Measurements from ENCODE around the gene SMARCA4.

DNA sequence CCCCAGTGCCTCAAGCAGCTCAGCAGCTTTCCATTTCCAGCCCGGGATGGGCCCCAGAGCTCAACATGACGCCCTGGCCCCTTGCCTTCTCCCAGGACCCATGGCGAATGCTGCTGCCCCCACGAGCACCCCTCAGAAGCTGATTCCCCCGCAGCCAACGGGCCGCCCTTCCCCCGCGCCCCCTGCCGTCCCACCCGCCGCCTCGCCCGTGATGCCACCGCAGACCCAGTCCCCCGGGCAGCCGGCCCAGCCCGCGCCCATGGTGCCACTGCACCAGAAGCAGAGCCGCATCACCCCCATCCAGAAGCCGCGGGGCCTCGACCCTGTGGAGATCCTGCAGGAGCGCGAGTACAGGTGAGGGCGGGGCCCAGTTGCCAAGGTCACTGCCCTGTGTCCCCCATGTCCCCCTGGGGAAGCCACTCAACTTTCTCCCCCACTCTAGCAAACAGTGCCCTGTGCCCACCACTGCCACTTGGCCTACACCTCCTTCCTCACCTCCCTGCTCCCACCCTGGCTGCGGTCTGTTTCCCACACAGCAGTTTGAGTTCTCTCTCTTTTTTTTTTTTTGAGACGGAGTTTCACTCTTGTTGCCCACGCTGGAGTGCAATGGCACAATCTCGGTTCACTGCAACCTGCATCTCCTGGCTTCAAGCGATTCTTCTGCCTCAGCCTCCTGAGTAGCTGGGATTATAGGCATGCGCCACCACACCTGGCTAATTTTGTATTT is 26.9 kb downstream of the SMARCA4 start:
- TF ChIP-seq CTCF (conservative IDR thresholded peaks at IDR 0.05; ENCODE audit: low read length) (no peak), EZH2phosphoT487 (IDR thresholded peaks at IDR 0.05; ENCODE audit: borderline replicate concordance) (no peak)

All from Loucy (cell line).